Ovary (tissue), 9 donors: Measurements from ENCODE around the gene LAMB1. TPM values are rescaled to one million over a fixed set of nuclear protein-coding genes. Genes with fewer than 3 reads are reported as not detected.

Source experiments
- DNase-seq, 5 donors: peaks; one replicate each; pipeline ENCODE4 v3.0.0-alpha.2; 2019 to 2020
- H3K27ac ChIP-seq, 2 donors: fragments of 200-600 bp; one replicate each; pipeline versions ENCODE4 v1.5.1 to v1.8.0; 2019 to 2022
- H3K27me3 ChIP-seq: fragments of 200-600 bp; one replicate; pipeline ENCODE4 v1.8.0; 2022
- H3K36me3 ChIP-seq: fragments of 200-600 bp; sonication (generic); one replicate; pipeline ENCODE4 v1.5.1; 2019
- H3K4me1 ChIP-seq: one replicate; pipeline ENCODE4 v1.8.1; 2013; ENCODE audit warnings: mild to moderate bottlenecking, moderate library complexity; ENCODE audit not compliant: insufficient read depth
- H3K4me3 ChIP-seq: fragments of 200-600 bp; sonication (generic); one replicate; pipeline ENCODE4 v1.5.1; 2017
- H3K9me3 ChIP-seq, 2 donors: fragments of 200-600 bp in 1 of 2; sonication (generic) in 1 of 2; one replicate each; pipeline versions ENCODE4 v1.5.1 to v1.8.1; 2013 to 2019; ENCODE audit warnings: mild to moderate bottlenecking in 1 of 2, moderate library complexity in 1 of 2
- CTCF ChIP-seq, 3 donors: fragments of 450-650 bp in 2 of 3; fragments of 200-600 bp in 1 of 3; IDR thresholded peaks; one replicate each; pipeline versions ENCODE4 v1.5.1 to v1.8.0; 2016 to 2022; ENCODE audit warnings: antibody characterized with exemption in 3 of 3, mild to moderate bottlenecking in 1 of 3
- EP300 ChIP-seq: sonication (generic); formaldehyde crosslinking; IDR thresholded peaks from one replicate; pipeline ENCODE4 v1.6.1; 2017; ENCODE audit warnings: antibody characterized with exemption
- POLR2A ChIP-seq: fragments of 450-650 bp; IDR thresholded peaks from one replicate; pipeline ENCODE4 v1.6.1; 2017; ENCODE audit warnings: antibody characterized with exemption, mild to moderate bottlenecking, moderate library complexity
- WGBS, 3 donors: extraction: QIAGEN DNeasy Blood & Tissue Kit in 1 of 3; methylation state at CpG; one replicate each; pipeline versions ENCODE4 v1.1.5 to v1.1.7; 2013 to 2017; 5-methylcytosine and 5-hydroxymethylcytosine counted together
- intact Hi-C, 4 donors: fragments of 100-400 bp; cut with DNase I; formaldehyde crosslinking; loops; one replicate each; pipeline versions ENCODE4 v1.11.0 to v1.15.1; 2022 to 2023
- polyA plus RNA-seq, 2 donors: library from polyadenylated mRNA; stranded (reverse); fragments of 200-250 nt in 1 of 2; fragments of 350-450 nt in 1 of 2; fragmentation: Illumina TruSeq in 1 of 2; extraction: RNeasy Lipid Tissue Mini Kit (QIAGEN cat#74804) in 1 of 2; gene quantifications; one replicate each; pipeline ENCODE4 v1.2.3, GENCODE V29; 2013 to 2014
- total RNA-seq, 7 donors: library from RNA; depleted of rRNA in 2 of 7; stranded (reverse); fragments of >200 nt in 2 of 7; fragmentation: NEBNext Ultra II Directional in 3 of 7; extraction: Animal tissue kit (Norgen Biotek cat#: 25700) in 3 of 7; gene quantifications; one replicate each; pipeline versions ENCODE4 v1.1.0 to v1.2.4, GENCODE V29; 2016 to 2023
- donor health status: DM: no; HTN: no; CAD: no; lungs with moderate emphysema.
- donor health status: DM: no; HTN: no; CAD: no.
- donor health status: Bipolar disorder and iron deficiency.
- donor health status: DM: yes; HTN: yes; CAD: no.
- donor health status: DM: no; HTN: no; CAD: no.
- donor health status: DM: yes; HTN: yes; CAD: no.

LAMB1 gene
- total and polyA plus RNA-seq, 9 donors, result 10.2 to 151 (median 65.0) TPM

GRCh38 chr7:108016841-108017775 is 14.1 kb upstream of the LAMB1 start:
- no peaks in the 10 kb centered on the region for H3K36me3 ChIP-seq
- no peak for DNase-seq
- H3K27me3 ChIP-seq, result no peaks in the 10 kb centered on the region
- intact Hi-C loops, result no loop called here
- no peaks in the 10 kb centered on the region for H3K9me3 ChIP-seq
- 41 to 44% (median 43%) methylated on average over 2 of the region's 2 CpGs for WGBS, 3 donors
- no peak for TF ChIP-seq EP300
- H3K27ac ChIP-seq, result no peak overlapping the region
- H3K4me3 ChIP-seq, result no peak overlapping the region
- no peaks in the 10 kb centered on the region for H3K4me1 ChIP-seq

- intact Hi-C loops, result no loop called here
- H3K27ac ChIP-seq, result no peak overlapping the region
- WGBS, 3 donors, result 66 to 78% (median 73%) methylated on average over 2 of the region's 2 CpGs
Measured at GRCh38 chr7:108015740-108016139, 12.8 kb upstream of the LAMB1 start.

GRCh38 chr7:108014747-108015682 is 12.1 kb upstream of the LAMB1 start:
- H3K4me3 ChIP-seq, result no peak overlapping the region
- TF ChIP-seq CTCF (IDR thresholded peaks at IDR 0.05) (no peak), POLR2A (no peak), EP300 (no peak)
- no peaks in the 10 kb centered on the region for H3K9me3 ChIP-seq
- no peak for DNase-seq
- no peaks in the 10 kb centered on the region for H3K36me3 ChIP-seq
- WGBS, 3 donors, result 34 to 54% (median 46%) methylated on average over 6 of the region's 6 CpGs
- H3K27ac ChIP-seq, result no peak overlapping the region
- no peaks in the 10 kb centered on the region for H3K4me1 ChIP-seq
- no peaks in the 10 kb centered on the region for H3K27me3 ChIP-seq
- intact Hi-C loops, result loop anchor here in 1 of 4 donors (5.0 kb wide), 1 partner anchor 1287 kb away; no protein-coding TSS in a partner anchor

More at GRCh38 chr7:108015740-108016139, 12.8 kb upstream of the LAMB1 start:
- Histone ChIP-seq H3K36me3 (no peaks in the 10 kb centered on the region), H3K9me3 (no peaks in the 10 kb centered on the region), H3K4me3 (no peak overlapping the region), H3K4me1 (no peaks in the 10 kb centered on the region), H3K27me3 (no peaks in the 10 kb centered on the region)
- no peak for DNase-seq
- TF ChIP-seq CTCF (IDR thresholded peaks at IDR 0.05), result no peak
- TF ChIP-seq POLR2A, result no peak
- no peak for TF ChIP-seq EP300

- H3K27ac ChIP-seq, result no peak overlapping the region
- WGBS, 3 donors, result 10 to 25% (median 14%) methylated on average over 2 of the region's 2 CpGs
Measured at GRCh38 chr7:108014215-108014614, 11.3 kb upstream of the LAMB1 start.

More at GRCh38 chr7:108014215-108014614, 11.3 kb upstream of the LAMB1 start:
- intact Hi-C loops, result loop anchor here in 1 of 4 donors (5.0 kb wide), 1 partner anchor 1288 kb away; no protein-coding TSS in a partner anchor
- H3K4me1 ChIP-seq, result no peaks in the 10 kb centered on the region
- no peak overlapping the region for H3K4me3 ChIP-seq
- DNase-seq, result no peak
- no peaks in the 10 kb centered on the region for H3K27me3 ChIP-seq
- TF ChIP-seq EP300, result no peak
- no peak for TF ChIP-seq CTCF (IDR thresholded peaks at IDR 0.05)
- no peaks in the 10 kb centered on the region for H3K9me3 ChIP-seq
- no peaks in the 10 kb centered on the region for H3K36me3 ChIP-seq
